GM19238 (cell line): ENCODE results near the gene RRAS2.
"Not testable (repeated sequence)": the region's sequence is repeated elsewhere in the genome, so short reads cannot be mapped to it uniquely, and the experiment has no call there.

Source experiments
- DNase-seq: peaks from one replicate; pipeline ENCODE4 v3.0.0; 2011; ENCODE audit warnings: low spot score; ENCODE audit not compliant: insufficient read length

The RRAS2 gene

GRCh38 chr11:14259186-14259784 lies 99.7 kb downstream of the RRAS2 start:
- no peak for DNase-seq

GRCh38 chr11:14258221-14258935 lies 100.6 kb downstream of the RRAS2 start:
- DNase-seq: no peak

GRCh38 chr11:14255238-14255534 lies 103.8 kb downstream of the RRAS2 start:
- no peak for DNase-seq

GRCh38 chr11:14254533-14255237 lies 104.3 kb downstream of the RRAS2 start:
- DNase-seq: no peak

GRCh38 chr11:14253840-14254239 lies 105.1 kb downstream of the RRAS2 start:
- DNase-seq: no peak

- no peak for DNase-seq
Measured at GRCh38 chr11:14253421-14253820, 105.6 kb downstream of the RRAS2 start.

GRCh38 chr11:14252501-14252900 lies 106.5 kb downstream of the RRAS2 start:
- not testable (repeated sequence) for DNase-seq

GRCh38 chr11:14251754-14252153 lies 107.2 kb downstream of the RRAS2 start:
- no peak for DNase-seq

GRCh38 chr11:14249121-14249963 lies 109.6 kb downstream of the RRAS2 start:
- DNase-seq: peak; percentile 30

- no peak for DNase-seq
Measured at GRCh38 chr11:14248580-14248981, 110.4 kb downstream of the RRAS2 start.

- DNase-seq: no peak
Measured at GRCh38 chr11:14245444-14245843, 113.5 kb downstream of the RRAS2 start.

- no peak for DNase-seq
Measured at GRCh38 chr11:14244926-14245325, 114.1 kb downstream of the RRAS2 start.

- DNase-seq: no peak
Measured at GRCh38 chr11:14242733-14243132, 116.2 kb downstream of the RRAS2 start.

GRCh38 chr11:14242187-14242586 lies 116.8 kb downstream of the RRAS2 start:
- DNase-seq: no peak

GRCh38 chr11:14240951-14241350 lies 118.0 kb downstream of the RRAS2 start:
- no peak for DNase-seq

GRCh38 chr11:14240221-14240620 lies 118.8 kb downstream of the RRAS2 start:
- DNase-seq: no peak

- peak; percentile 57 for DNase-seq
Measured at GRCh38 chr11:14237444-14237961, 121.5 kb downstream of the RRAS2 start.

GRCh38 chr11:14235701-14236100 lies 123.3 kb downstream of the RRAS2 start:
- DNase-seq: no peak

GRCh38 chr11:14234446-14234845 lies 124.5 kb downstream of the RRAS2 start:
- DNase-seq: no peak

- DNase-seq: no peak
Measured at GRCh38 chr11:14232652-14233051, 126.3 kb downstream of the RRAS2 start.

- DNase-seq: no peak
Measured at GRCh38 chr11:14230407-14230806, 128.6 kb downstream of the RRAS2 start.

- no peak for DNase-seq
Measured at GRCh38 chr11:14229472-14229871, 129.5 kb downstream of the RRAS2 start.
